Vagina (tissue), 2 donors: ENCODE data around the gene TRABD2A. TPM values are rescaled to one million over a fixed set of nuclear protein-coding genes. Genes with fewer than 3 reads are reported as not detected.

Source experiments
- DNase-seq, 2 donors: peaks; one replicate each; pipeline ENCODE4 v3.0.0-alpha.2; 2017; ENCODE audit errors: extremely low spot score in 2 of 2
- H3K27ac ChIP-seq: fragments of 200-600 bp; sonication (generic); one replicate; pipeline ENCODE4 v1.5.1; 2019
- H3K27me3 ChIP-seq: fragments of 200-600 bp; sonication (generic); one replicate; pipeline ENCODE4 v1.5.1; 2019
- H3K36me3 ChIP-seq, 2 donors: fragments of 200-600 bp; sonication (generic); one replicate each; pipeline ENCODE4 v1.5.1; 2017 to 2019
- H3K4me1 ChIP-seq: fragments of 200-600 bp; sonication (generic); one replicate; pipeline ENCODE4 v1.5.1; 2019
- H3K4me3 ChIP-seq, 2 donors: fragments of 200-600 bp; sonication (generic); 1 replicate in 1 of 2; 2 replicates in 1 of 2; pipeline ENCODE4 v1.5.1; 2016 to 2019
- H3K9me3 ChIP-seq: fragments of 200-600 bp; sonication (generic); one replicate; pipeline ENCODE4 v1.5.1; 2019
- POLR2A ChIP-seq, 2 donors: fragments of 450-650 bp; IDR thresholded peaks; one replicate each; pipeline ENCODE4 v1.6.1; 2017; ENCODE audit warnings: antibody characterized with exemption in 2 of 2, mild to moderate bottlenecking in 2 of 2, moderate library complexity in 2 of 2
- POLR2AphosphoS5 ChIP-seq, 2 donors: sonication (generic); formaldehyde crosslinking; IDR thresholded peaks; one replicate each; pipeline ENCODE4 v1.9.0; 2017; ENCODE audit warnings: antibody characterized with exemption in 2 of 2, mild to moderate bottlenecking in 2 of 2, low read depth in 1 of 2; ENCODE audit not compliant: insufficient read depth in 1 of 2
- intact Hi-C: fragments of 100-400 bp; cut with DNase I; formaldehyde crosslinking; loops from one replicate; pipeline ENCODE4 v1.15.1; 2023
- total RNA-seq: library from RNA; depleted of rRNA; stranded (reverse); fragments of >200 nt; gene quantifications from one replicate; pipeline ENCODE4 v1.2.3, GENCODE V29; 2016
- TF ChIP-seq, protein P1 (sequence below), 3 experiments: fragments of 450-650 bp in 2 of 3; fragments of 200-600 bp in 1 of 3; sonication (generic) in 1 of 3; IDR thresholded peaks; one replicate each; pipeline ENCODE4 v1.5.1; 2017 to 2019; ENCODE audit warnings: antibody characterized with exemption in 3 of 3, mild to moderate bottlenecking in 2 of 3, moderate library complexity in 2 of 3

The TRABD2A gene
- total RNA-seq, 1 donor from 2014 or later, result 5.4 TPM

DNA sequence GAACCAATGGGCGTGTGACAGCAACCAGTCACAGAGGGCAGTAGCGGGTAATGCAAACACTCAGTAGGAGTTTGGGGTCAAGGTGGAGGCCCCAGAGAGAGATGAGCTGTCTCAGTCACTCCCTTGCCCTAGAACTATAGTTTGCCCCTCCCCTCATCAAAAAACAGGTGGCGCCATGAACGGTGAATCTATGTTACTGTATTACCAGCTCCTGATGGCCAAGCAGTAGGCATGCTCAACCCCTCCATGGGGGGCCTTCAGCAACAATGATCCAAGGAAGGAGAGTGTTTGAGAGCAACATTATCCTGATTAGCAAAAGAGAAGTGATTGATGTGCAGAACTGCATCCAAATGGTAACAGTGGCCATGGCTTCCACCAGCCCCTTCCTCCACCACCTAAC, 30.4 kb downstream of the TRABD2A start:
- no peak for DNase-seq
- H3K9me3 ChIP-seq, result no peaks in the 10 kb centered on the region
- intact Hi-C loops, result no loop called here
- no peak overlapping the region for H3K27ac ChIP-seq
- H3K27me3 ChIP-seq, result no peaks in the 10 kb centered on the region
- H3K4me1 ChIP-seq, result no peaks in the 10 kb centered on the region
- TF ChIP-seq POLR2A (IDR thresholded peaks at IDR 0.05), result no peak
- TF ChIP-seq, protein P1, sequence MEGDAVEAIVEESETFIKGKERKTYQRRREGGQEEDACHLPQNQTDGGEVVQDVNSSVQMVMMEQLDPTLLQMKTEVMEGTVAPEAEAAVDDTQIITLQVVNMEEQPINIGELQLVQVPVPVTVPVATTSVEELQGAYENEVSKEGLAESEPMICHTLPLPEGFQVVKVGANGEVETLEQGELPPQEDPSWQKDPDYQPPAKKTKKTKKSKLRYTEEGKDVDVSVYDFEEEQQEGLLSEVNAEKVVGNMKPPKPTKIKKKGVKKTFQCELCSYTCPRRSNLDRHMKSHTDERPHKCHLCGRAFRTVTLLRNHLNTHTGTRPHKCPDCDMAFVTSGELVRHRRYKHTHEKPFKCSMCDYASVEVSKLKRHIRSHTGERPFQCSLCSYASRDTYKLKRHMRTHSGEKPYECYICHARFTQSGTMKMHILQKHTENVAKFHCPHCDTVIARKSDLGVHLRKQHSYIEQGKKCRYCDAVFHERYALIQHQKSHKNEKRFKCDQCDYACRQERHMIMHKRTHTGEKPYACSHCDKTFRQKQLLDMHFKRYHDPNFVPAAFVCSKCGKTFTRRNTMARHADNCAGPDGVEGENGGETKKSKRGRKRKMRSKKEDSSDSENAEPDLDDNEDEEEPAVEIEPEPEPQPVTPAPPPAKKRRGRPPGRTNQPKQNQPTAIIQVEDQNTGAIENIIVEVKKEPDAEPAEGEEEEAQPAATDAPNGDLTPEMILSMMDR (IDR thresholded peaks at IDR 0.05), result no peak
- TF ChIP-seq POLR2AphosphoS5 (IDR thresholded peaks at IDR 0.05; ENCODE audit: insufficient read depth in 1 of 2, low read depth in 1 of 2), result no peak
- H3K4me3 ChIP-seq, result no peak overlapping the region
- no peaks in the 10 kb centered on the region for H3K36me3 ChIP-seq

- Histone ChIP-seq H3K27me3 (no peaks in the 10 kb centered on the region), H3K36me3 (no peaks in the 10 kb centered on the region), H3K4me1 (no peaks in the 10 kb centered on the region), H3K9me3 (no peaks in the 10 kb centered on the region), H3K4me3 (no peak overlapping the region), H3K27ac (no peak overlapping the region)
- DNase-seq, result no peak
- TF ChIP-seq, protein P1 (IDR thresholded peaks at IDR 0.05), result no peak
- TF ChIP-seq POLR2AphosphoS5 (IDR thresholded peaks at IDR 0.05; ENCODE audit: insufficient read depth in 1 of 2, low read depth in 1 of 2), result no peak
- intact Hi-C loops, result no loop called here
These were observed 31.5 kb downstream of the TRABD2A start for GRCh38 chr2:84849271-84849952.

DNA sequence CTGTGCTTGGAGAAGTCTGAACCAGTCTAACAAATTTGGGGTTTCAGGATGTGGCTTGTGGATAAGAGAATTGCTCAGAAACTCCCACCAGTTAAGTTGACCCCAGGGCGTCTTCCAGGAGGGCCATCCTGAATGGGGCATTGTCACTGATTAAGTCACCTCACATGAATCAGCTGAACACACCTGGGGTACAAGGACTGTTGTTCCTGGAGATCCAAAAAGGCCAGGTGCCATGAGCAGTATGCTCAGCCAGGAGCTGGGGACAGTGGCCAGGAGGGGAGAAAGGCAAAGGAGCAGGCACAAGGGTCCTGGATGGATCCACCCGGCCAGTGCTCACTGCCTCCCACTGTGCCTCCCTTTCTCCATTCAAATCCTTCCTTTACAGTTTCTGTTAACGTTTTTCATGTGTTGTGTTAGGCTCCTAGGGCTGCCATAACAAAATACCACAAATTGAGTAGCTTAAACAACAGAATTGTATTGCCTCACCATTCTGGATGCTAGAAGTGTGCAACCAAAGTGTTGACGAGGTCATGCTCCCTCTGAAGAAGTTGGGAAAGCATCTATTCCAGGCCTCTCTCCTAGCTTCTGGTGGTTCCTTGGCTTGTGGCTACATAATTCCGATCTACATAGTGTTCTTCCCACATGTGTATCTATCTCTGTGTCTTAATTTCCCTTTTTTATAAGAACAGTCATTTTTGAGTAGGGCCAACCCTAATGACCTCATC, 33.4 kb downstream of the TRABD2A start:
- H3K27me3 ChIP-seq, result no peaks in the 10 kb centered on the region
- H3K4me3 ChIP-seq, result no peak overlapping the region
- intact Hi-C loops, result no loop called here
- H3K9me3 ChIP-seq, result no peaks in the 10 kb centered on the region
- H3K4me1 ChIP-seq, result no peaks in the 10 kb centered on the region
- TF ChIP-seq POLR2AphosphoS5 (IDR thresholded peaks at IDR 0.05; ENCODE audit: insufficient read depth in 1 of 2, low read depth in 1 of 2) (no peak), POLR2A (IDR thresholded peaks at IDR 0.05) (no peak)
- TF ChIP-seq, protein P1 (IDR thresholded peaks at IDR 0.05), result no peak
- no peaks in the 10 kb centered on the region for H3K36me3 ChIP-seq
- no peak overlapping the region for H3K27ac ChIP-seq
- no peak for DNase-seq

- no peak overlapping the region for H3K27ac ChIP-seq
- H3K36me3 ChIP-seq, result no peaks in the 10 kb centered on the region
- no peak overlapping the region for H3K4me3 ChIP-seq
- no peaks in the 10 kb centered on the region for H3K9me3 ChIP-seq
- H3K4me1 ChIP-seq, result no peaks in the 10 kb centered on the region
- TF ChIP-seq POLR2A (IDR thresholded peaks at IDR 0.05), result no peak
- TF ChIP-seq POLR2AphosphoS5 (IDR thresholded peaks at IDR 0.05; ENCODE audit: insufficient read depth in 1 of 2, low read depth in 1 of 2), result no peak
- TF ChIP-seq, protein P1 (IDR thresholded peaks at IDR 0.05), result no peak
- H3K27me3 ChIP-seq, result no peaks in the 10 kb centered on the region
- intact Hi-C loops, result no loop called here
- DNase-seq, result no peak
These were observed 34.1 kb downstream of the TRABD2A start for GRCh38 chr2:84846741-84847142.
